ENCODE results near the gene ZSWIM6. TPM values are rescaled to one million over a fixed set of nuclear protein-coding genes. Genes with fewer than 3 reads are reported as not detected.

Gene ZSWIM6
- total and polyA plus RNA-seq, 2 experiments from 2014 or later = 3.9 to 6.0 TPM

GRCh38 chr5:61493973-61494372 is 161.9 kb downstream of the ZSWIM6 start:
- H3K27me3 ChIP-seq (ENCODE audit: insufficient read depth) = no peaks in the 10 kb centered on the region
- H3K4me1 Mint-ChIP-seq = peaks cover 8% of the 10 kb centered on the region; the same call in 2 of the 3 replicates
- H3K9me3 Mint-ChIP-seq = no peaks in the 10 kb centered on the region
- no peaks in the 10 kb centered on the region for H3K9me2 ChIP-seq (ENCODE audit: insufficient read depth)
- TF ChIP-seq ZNF462 (CRISPR knock-in tag; IDR thresholded peaks at IDR 0.05) (no peak), EZH2 (IDR thresholded peaks at IDR 0.05; ENCODE audit: low read depth, unreplicated experiment) (no peak), NANOG (IDR thresholded peaks at IDR 0.05; ENCODE audit: borderline replicate concordance) (no peak), ZNF114 (CRISPR knock-in tag; IDR thresholded peaks at IDR 0.05) (no peak), REST (IDR thresholded peaks at IDR 0.05; ENCODE audit: unreplicated experiment) (no peak), ZNF331 (CRISPR knock-in tag; IDR thresholded peaks at IDR 0.05; ENCODE audit: low read depth) (no peak), EZH2phosphoT487 (IDR thresholded peaks at IDR 0.05; ENCODE audit: unreplicated experiment) (no peak), POLR2AphosphoS5 (IDR thresholded peaks at IDR 0.05; ENCODE audit: low read depth) (no peak), STAT1 (IDR thresholded peaks at IDR 0.05; ENCODE audit: unreplicated experiment) (no peak), JUNB (IDR thresholded peaks at IDR 0.05; ENCODE audit: unreplicated experiment) (no peak), CREB1 (CRISPR knock-in tag; IDR thresholded peaks at IDR 0.05; ENCODE audit: low read depth) (no peak)
- TF ChIP-seq, protein P1, sequence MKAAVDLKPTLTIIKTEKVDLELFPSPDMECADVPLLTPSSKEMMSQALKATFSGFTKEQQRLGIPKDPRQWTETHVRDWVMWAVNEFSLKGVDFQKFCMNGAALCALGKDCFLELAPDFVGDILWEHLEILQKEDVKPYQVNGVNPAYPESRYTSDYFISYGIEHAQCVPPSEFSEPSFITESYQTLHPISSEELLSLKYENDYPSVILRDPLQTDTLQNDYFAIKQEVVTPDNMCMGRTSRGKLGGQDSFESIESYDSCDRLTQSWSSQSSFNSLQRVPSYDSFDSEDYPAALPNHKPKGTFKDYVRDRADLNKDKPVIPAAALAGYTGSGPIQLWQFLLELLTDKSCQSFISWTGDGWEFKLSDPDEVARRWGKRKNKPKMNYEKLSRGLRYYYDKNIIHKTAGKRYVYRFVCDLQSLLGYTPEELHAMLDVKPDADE (IDR thresholded peaks at IDR 0.05) = no peak
- TF ChIP-seq, protein P2, sequence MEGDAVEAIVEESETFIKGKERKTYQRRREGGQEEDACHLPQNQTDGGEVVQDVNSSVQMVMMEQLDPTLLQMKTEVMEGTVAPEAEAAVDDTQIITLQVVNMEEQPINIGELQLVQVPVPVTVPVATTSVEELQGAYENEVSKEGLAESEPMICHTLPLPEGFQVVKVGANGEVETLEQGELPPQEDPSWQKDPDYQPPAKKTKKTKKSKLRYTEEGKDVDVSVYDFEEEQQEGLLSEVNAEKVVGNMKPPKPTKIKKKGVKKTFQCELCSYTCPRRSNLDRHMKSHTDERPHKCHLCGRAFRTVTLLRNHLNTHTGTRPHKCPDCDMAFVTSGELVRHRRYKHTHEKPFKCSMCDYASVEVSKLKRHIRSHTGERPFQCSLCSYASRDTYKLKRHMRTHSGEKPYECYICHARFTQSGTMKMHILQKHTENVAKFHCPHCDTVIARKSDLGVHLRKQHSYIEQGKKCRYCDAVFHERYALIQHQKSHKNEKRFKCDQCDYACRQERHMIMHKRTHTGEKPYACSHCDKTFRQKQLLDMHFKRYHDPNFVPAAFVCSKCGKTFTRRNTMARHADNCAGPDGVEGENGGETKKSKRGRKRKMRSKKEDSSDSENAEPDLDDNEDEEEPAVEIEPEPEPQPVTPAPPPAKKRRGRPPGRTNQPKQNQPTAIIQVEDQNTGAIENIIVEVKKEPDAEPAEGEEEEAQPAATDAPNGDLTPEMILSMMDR (conservative IDR thresholded peaks at IDR 0.05; ENCODE audit: low read depth in 2 of 2) = no peak
- H3K4me1 ChIP-seq (ENCODE audit: insufficient read depth) = no peaks in the 10 kb centered on the region; the same call in 1 of the 2 replicates
- H3K79me2 ChIP-seq (replicated peaks; ENCODE audit: insufficient read depth) = no peaks in the 10 kb centered on the region
- H3K4me3 Mint-ChIP-seq = no peak overlapping the region
- no peak overlapping the region for H3K27ac Mint-ChIP-seq
- no peaks in the 10 kb centered on the region for H3K27me3 Mint-ChIP-seq (ENCODE audit: insufficient read depth, low read depth, poor library complexity)
- no peaks in the 10 kb centered on the region for H3K36me3 ChIP-seq (ENCODE audit: insufficient read depth)
- H4K20me1 ChIP-seq (replicated peaks; ENCODE audit: insufficient read depth) = no peaks in the 10 kb centered on the region
- H2AFZ ChIP-seq = no peak overlapping the region
- no peak overlapping the region for H3K4me2 ChIP-seq
- no peaks in the 10 kb centered on the region for H3K36me3 Mint-ChIP-seq (ENCODE audit: low read depth)
- DNase-seq (ENCODE audit: low spot score) (no peak), ATAC-seq (no peak)
- H3K4me3 ChIP-seq = no peak overlapping the region
- no peak overlapping the region for H3K27ac ChIP-seq (ENCODE audit: low read depth)
- H3F3A ChIP-seq (replicated peaks; ENCODE audit: low read depth) = no peaks in the 10 kb centered on the region

Data from GM23338 (cell line).